GM18507 (cell line): ENCODE data around the gene ADAMTS13.

Source experiments
- DNase-seq: peaks from one replicate; pipeline ENCODE4 v3.0.0; 2011; ENCODE audit warnings: low read depth; ENCODE audit not compliant: insufficient read length; ENCODE audit errors: extremely low spot score
- FAIRE-seq: peaks from 2 replicates; lab custom pipeline; 2011; peaks lifted over from hg19 to GRCh38; lab: Jason Lieb, UNC

ADAMTS13 gene

DNA sequence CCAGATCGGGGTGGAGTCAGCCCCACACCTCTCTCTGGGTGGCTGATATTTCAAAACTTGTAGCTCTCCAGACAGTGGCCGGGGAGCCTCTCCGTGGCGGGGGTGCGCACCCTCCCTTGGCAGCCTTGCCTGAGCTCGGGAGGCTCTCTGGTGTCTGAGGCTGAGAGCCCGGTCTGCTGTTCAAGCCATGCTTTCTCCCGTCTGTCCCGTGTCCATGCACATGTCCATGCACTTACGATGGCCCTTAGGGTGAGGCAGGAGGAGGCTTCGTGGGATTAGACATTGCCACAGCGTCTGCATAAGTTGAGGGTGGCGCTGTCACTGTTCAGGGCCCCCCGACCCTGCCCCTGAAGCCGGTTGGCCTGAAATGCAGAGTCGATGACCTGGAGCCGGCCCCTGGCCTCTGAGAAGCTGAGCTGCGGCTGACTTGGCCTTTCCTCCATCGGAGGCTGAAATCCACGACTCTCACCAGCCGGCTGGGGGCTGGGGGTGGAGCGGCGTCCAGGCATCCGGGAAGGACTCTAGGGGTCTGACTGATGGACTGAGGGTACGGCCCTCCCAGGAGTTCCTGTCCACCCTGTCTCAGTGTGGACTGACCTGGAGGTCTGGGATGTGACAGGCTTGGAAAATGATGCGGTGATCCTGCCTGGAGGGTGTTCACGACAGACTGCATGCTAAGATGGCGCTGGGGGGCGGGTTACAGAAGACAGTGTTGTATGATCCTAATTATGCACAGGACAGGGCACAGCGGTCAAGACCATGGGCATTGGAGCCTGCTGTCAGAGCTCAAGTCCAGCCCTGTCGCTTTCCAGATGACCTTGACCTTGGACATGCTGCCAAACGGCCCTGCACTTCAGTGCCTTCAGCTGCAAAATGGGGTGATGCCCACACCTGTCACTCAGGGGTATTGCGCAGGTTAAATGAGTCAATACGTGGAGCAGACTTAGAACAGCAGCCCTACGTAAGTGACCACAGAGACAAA lies 75.0 kb downstream of the ADAMTS13 start:
- FAIRE-seq (no peak), DNase-seq (no peak)

DNA sequence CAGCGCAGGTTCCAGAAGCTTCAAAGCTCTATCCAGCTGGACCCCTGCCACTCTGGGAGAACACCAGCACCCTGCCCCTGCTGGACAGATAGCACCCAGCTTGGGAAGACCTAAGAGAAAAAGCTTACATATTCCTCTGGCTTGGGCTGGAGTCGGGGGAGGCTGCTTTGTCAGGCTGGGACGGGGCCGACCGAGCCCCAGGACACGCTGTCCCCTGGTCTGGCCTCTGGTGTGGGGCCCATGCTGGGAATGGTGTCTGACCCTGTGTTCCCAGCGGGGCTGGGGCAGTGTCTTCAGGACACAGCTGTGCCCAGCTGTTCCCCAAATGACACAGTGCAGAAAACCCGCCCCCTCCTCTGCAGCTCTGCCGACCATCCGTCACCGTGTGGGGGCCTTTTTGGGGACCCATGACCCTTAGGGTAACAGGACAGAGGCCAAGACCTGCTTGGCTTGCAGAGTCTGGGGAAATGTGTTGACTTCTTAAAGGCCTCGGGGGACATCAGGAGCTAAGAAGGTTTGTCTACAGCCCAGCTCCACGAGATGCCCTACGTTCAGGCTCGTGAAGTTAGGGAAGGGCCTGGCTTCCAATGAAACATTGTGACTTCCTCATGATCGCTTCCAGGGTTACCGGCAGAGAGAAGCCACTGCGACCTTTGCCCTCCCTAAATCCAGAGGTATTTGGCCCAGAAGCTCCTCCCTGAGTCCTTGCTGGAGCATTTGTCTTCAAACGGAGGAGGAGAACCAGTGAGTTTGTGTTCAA lies 77.1 kb downstream of the ADAMTS13 start:
- FAIRE-seq (no peak), DNase-seq (no peak)

DNA sequence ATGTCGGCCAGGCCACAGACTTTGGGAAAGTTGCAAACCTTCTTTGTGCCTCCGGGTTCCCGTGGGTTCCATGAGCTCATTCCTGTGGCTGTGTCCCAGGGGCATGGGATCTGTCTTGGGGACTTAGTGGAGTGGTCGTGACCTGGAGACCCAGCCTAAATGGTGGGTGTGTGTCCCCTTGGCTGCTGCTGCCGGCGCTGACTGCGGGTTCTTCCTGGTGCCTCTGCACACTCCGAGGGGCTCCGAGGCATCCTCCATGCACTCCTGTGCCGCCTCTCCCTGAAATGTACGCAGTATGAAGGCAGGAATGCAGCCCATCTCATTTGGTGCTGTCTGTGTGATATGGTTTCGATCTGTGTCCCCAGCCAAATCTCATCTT lies 77.7 kb downstream of the ADAMTS13 start:
- DNase-seq (no peak), FAIRE-seq (no peak)

DNA sequence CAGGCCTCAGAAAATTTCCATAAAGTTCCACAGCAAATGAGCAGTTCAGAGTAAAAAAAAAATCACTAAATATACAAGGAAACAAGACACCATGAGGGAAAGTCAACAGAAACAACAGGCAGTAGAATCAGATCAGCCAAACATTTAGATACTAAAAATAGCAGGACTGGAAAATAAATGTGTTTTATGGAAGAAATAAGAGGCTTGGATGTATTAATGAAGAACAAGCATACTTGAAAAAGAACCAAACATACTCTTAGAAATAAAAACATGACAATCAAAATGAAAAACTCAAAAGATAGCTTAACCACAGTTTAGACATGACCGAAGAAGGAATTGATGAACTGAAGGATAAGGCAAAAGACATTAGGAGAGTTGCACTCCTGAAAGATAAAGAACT lies 79.9 kb downstream of the ADAMTS13 start:
- no peak for FAIRE-seq
- no peak for DNase-seq

DNA sequence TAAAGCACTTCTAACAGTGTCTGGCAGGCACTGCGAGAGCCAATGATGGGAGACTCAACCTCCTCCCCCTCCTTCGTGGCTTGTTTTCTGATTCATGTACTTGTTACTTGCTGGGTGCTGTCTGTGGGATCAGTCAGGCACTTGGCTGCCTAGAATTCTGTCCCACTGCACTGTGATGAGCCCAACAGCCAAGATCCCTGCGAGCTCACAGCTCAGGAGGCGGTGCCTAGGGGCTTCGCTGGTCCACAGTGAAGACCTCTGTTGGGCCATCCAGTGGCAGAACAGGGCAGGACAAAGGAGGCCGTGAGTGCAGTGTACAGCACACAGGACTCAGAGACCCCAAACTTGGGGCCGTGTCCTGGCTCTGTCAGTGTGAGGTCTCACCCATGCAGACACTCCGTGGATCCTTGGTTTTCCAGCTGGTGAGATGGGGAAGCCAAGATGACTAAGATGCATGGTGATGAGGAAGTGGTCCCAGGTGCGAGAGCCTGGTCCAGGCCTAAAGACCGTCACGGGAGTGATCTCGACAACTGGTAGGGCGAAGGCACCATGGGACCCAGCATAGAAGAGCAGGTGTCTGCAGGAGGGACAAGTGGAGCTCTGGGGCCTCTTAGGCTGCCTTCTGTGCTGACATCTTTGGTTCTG lies 83.1 kb downstream of the ADAMTS13 start:
- FAIRE-seq, result no peak

DNA sequence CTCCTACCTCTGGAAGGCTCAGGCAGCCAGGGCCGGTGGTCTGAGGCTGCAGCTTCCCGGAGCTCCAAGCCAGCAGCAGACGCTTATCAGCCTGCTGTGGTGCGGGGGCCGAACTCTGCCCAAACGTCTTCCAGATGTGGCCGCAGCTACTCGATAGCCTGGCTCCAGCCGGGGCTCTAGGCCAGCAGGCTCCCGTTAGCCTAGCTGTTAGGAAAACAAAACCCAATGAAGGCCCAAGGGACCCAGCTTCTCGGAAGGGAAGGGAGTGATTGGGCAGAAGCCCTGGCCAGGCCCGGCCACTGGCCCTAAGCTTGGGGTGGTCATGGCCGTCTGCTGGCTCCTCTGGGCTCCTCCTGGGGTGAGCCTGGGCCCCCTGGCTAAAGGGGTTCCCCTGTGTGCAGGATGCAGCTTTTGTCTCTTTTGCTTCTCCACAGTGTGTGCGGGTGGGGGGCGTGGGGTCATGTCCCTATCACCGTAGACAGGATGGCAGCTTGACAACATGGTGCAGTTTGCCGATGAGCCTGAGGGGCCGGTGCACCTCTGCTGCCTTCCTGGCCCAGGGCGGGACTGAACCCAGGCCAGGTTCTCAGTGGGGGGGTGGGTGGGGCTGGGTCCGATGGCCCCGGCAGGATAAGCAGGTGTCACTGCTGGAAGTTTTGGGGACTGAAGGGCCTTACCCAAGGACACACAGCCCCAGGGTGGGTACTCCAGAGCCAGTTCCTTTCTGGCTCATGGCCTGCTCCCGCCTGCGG lies 83.9 kb downstream of the ADAMTS13 start:
- no peak for DNase-seq
- FAIRE-seq, result no peak

More for the DNA sequence above, 83.1 kb downstream of the ADAMTS13 start:
- DNase-seq, result no peak

DNA sequence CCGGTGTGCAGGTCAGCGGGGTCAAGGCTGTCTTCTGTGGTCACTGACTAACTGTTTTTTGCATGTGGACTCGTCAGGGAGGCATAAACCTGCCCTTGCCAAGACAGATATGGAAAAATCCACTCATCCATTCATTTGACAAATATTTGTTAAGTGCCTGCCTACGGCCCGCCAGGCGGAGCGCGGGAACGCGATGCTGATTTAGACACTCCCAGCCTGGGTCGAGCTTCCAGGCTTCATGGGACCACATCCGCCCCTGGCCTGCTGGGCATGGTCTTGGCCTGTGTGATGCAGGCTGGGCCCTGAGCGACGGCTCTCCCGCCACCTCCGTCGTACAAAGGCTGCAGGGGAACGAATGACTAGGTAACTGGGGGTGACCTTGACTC lies 84.5 kb downstream of the ADAMTS13 start:
- DNase-seq (no peak), FAIRE-seq (no peak)

DNA sequence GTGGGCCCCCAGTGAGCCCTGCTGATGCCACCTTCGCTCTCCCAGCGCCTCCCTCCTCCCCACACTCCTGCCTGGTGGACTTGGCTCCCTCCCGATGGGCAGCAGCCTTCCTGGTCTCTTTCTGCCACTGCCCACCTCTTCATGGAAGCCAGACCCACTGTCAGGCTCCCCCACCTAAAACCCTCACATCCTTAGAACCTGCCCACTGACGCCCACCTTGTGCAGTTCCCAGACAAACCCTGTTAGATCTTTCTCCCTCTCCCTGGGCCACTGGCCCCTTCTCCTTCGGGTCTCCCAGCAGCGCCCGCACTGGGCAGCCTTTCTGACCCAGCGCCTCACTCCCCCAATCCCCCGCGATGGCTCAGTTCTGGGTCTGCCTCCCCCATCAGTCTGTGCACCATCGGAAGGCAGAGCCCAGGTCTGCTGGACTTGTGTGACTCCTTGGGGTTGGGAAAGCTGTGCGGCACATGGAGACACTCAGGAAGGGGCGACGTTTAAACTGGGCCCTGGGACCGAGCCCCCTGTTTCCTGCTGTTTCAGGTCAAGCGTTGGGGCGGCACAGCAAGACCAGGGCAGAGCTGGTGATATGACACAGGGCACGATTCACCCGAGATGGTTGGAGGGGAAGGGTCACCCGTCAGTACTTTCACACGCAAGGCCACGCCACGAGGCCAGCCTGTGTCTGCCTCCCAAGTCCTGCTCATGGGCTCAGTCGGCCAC lies 85.2 kb downstream of the ADAMTS13 start:
- FAIRE-seq (no peak), DNase-seq (no peak)

DNA sequence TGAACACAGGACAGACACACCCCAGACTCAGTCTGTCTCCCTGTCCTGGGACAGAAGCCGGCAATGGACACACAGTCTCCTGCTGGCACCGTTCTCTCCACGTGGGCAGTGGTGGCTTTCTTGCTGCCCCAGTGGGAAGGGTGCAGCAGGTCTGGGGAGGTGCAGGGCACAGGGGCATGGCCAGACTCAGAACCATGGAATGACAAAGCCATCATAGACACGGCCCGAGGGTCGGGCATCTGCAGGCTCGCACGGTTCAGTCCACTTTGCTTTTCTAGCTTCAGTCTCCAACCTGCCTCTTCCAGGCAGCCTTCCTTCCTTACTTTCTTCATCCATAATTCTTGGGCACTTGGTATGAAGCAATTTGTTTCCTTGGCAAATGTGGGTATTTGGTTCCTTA lies 85.9 kb downstream of the ADAMTS13 start:
- FAIRE-seq (no peak), DNase-seq (no peak)
